ENCODE results near the gene SERPINA4.

DNA sequence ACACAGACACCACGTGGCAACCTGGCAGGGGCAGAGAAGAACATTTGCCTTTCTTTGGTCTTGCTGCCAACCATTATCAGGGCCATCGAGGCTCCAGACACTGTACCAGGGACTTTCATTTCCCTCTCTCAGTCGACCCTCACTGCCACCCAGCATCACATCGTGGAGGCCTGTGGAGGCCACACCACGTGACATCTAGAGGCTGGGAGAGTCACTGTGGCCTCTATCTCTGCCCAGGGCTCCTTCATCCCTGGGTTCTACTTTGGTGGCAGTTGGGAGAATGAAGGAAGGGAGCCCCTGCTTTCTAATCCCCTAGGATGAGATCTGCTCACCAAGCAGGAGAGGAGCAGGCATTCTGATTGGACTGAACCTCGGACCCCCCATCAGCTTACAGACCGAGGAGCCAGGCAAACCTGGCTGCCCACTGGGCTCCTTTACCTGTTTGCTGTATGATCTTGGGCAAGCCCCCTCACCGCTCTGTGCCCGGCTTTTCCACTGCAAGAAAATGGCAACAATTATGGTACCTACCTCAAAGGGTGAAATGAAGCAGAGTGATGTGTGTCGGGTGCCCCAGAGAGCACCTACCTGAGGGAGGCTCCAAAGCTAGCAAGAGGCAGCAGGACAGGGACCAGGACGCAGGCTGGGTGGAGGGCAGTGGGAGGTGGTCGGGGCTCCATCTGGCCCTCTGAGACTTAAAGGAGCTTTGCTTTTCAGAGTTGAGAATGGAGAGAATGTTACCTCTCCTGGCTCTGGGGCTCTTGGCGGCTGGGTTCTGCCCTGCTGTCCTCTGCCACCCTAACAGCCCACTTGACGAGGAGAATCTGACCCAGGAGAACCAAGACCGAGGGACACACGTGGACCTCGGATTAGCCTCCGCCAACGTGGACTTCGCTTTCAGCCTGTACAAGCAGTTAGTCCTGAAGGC, 52.7 kb downstream of the SERPINA4 start:
- TF ChIP-seq POLR2AphosphoS5 (IDR thresholded peaks at IDR 0.05; ENCODE audit: low read depth, low read length) (no peak), TAF1 (IDR thresholded peaks at IDR 0.05; ENCODE audit: borderline replicate concordance, insufficient read depth, low read length) (no peak), FOXP2 (optimal IDR thresholded peaks at IDR 0.05; ENCODE audit: borderline replicate concordance, extremely low read depth, extremely low read length, insufficient read depth) (no peak)
- TF ChIP-seq, protein P1, sequence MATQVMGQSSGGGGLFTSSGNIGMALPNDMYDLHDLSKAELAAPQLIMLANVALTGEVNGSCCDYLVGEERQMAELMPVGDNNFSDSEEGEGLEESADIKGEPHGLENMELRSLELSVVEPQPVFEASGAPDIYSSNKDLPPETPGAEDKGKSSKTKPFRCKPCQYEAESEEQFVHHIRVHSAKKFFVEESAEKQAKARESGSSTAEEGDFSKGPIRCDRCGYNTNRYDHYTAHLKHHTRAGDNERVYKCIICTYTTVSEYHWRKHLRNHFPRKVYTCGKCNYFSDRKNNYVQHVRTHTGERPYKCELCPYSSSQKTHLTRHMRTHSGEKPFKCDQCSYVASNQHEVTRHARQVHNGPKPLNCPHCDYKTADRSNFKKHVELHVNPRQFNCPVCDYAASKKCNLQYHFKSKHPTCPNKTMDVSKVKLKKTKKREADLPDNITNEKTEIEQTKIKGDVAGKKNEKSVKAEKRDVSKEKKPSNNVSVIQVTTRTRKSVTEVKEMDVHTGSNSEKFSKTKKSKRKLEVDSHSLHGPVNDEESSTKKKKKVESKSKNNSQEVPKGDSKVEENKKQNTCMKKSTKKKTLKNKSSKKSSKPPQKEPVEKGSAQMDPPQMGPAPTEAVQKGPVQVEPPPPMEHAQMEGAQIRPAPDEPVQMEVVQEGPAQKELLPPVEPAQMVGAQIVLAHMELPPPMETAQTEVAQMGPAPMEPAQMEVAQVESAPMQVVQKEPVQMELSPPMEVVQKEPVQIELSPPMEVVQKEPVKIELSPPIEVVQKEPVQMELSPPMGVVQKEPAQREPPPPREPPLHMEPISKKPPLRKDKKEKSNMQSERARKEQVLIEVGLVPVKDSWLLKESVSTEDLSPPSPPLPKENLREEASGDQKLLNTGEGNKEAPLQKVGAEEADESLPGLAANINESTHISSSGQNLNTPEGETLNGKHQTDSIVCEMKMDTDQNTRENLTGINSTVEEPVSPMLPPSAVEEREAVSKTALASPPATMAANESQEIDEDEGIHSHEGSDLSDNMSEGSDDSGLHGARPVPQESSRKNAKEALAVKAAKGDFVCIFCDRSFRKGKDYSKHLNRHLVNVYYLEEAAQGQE (IDR thresholded peaks at IDR 0.05; ENCODE audit: insufficient read depth in 1 of 2, low read depth in 2 of 2, low read length in 2 of 2), result no peak

All from PFSK-1 (cell line).